ENCODE measurements around the gene SLC7A6.
A peak's percentile ranks its signal among the peaks of the same experiment; 100 is the strongest.

Gene SLC7A6

GRCh38 chr16:68313116-68313515, 48.8 kb downstream of the SLC7A6 start:
- H3K4me3 ChIP-seq (ENCODE audit: low read length), result no peak overlapping the region
- no peak for TF ChIP-seq CTCF (conservative IDR thresholded peaks at IDR 0.05; ENCODE audit: low read length)
- no peak for DNase-seq (ENCODE audit: low read depth)

DNA sequence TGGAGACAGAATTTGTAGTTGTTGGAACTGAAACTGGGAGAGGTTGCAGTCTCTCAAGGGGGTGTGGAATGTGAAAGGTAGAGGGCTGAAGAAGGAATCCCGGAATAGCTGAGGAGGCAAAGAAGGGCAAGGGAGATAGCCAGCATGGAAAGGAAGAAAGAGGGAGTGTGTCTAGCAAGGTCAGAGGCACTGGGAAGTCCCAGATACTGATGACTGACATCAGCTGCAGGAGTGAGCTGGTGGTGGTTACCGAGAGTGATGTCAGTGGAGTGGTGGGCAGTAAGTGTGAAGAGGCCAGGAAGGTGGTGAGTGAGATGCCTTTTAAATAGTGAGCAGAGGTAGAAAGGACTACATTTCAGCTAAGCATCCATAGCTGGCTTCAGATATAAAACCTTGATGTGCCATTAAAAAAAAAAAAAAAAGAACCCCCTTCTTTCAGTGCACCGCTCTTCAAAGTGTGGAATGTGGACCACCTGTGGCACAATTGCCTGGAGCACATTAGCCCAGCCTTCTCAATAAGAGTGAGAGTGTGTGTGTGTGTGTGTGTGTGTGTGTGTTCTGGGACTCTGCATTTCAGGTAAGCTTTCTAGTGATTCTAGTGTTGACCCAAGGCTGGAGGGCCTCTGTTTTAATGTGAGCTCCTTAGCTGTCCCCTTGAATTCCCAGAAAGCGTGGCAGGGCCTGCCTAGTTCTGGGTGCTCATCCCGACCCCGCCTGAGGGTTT, 55.0 kb downstream of the SLC7A6 start:
- no peak for DNase-seq (ENCODE audit: low read depth)
- no peak overlapping the region for H3K4me3 ChIP-seq (ENCODE audit: low read length)
- TF ChIP-seq CTCF (conservative IDR thresholded peaks at IDR 0.05; ENCODE audit: low read length), result no peak

DNA sequence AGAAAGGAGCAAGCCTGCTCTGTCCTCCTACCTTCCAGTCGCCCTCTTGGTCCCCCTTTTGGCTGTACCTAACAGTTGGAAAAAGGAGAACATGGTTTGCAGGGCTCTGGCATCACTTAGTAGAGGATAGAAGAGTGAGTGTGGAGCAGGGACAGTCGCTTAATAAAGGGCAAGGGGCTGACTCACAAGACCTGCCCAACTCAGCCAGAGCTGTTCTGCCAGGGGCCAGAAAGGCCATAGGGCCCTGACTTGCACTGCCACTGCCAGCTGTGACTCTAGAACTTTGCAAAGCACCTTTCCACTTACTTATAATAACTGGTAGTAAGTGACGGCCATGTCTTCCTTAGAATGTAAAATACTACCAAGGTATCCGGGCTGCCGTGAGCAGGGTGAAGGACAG, 60.0 kb downstream of the SLC7A6 start:
- no peak for DNase-seq (ENCODE audit: low read depth)
- no peak overlapping the region for H3K4me3 ChIP-seq (ENCODE audit: low read length)
- TF ChIP-seq CTCF (conservative IDR thresholded peaks at IDR 0.05; ENCODE audit: low read length), result no peak

- no peak for DNase-seq (ENCODE audit: low read depth)
- H3K4me3 ChIP-seq (ENCODE audit: low read length), result no peak overlapping the region
- TF ChIP-seq CTCF (conservative IDR thresholded peaks at IDR 0.05; ENCODE audit: low read length), result no peak
These were observed 60.5 kb downstream of the SLC7A6 start for GRCh38 chr16:68324780-68325357.

GRCh38 chr16:68328151-68328859, 64.0 kb downstream of the SLC7A6 start:
- no peak overlapping the region for H3K4me3 ChIP-seq (ENCODE audit: low read length)
- TF ChIP-seq CTCF (conservative IDR thresholded peaks at IDR 0.05; ENCODE audit: low read length), result peak; percentile 97
- DNase-seq (ENCODE audit: low read depth), result peak; percentile 81

- TF ChIP-seq CTCF (conservative IDR thresholded peaks at IDR 0.05; ENCODE audit: low read length), result no peak
- no peak overlapping the region for H3K4me3 ChIP-seq (ENCODE audit: low read length)
- no peak for DNase-seq (ENCODE audit: low read depth)
These were observed 64.6 kb downstream of the SLC7A6 start for GRCh38 chr16:68328860-68329390.
